GM19328 (cell line): ENCODE data around the gene LHCGR.
"Not testable (repeated sequence)": the region's sequence is repeated elsewhere in the genome, so short reads cannot be mapped to it uniquely, and the experiment has no call there.

Experiments
- ATAC-seq: cut with Tn5 transposase; IDR thresholded peaks from one replicate; pipeline ENCODE4 v1.9.1; 2021; ENCODE audit warnings: mild to moderate bottlenecking, moderate library complexity; ENCODE audit not compliant: unreplicated experiment

The LHCGR gene

GRCh38 chr2:48713647-48714046 lies 41.9 kb downstream of the LHCGR start:
- no peak for ATAC-seq

DNA sequence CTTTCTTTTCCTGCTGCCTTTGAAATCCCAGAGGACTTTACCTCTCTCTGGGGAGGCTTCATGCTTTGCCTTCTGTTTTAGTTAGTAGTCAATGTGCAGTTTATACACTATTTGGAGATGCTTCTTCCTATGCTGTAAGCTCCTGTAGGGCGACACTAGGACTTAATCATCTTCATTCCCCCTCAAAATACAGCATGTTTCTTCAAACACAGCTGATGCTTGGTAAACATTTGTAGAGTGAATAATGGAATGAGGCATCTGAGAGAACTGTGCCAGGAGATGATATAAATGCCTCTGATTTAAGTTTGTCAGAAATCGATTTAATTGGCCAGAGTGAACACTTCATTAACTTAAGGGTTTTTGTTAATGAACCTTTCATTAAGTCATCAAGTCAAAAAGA lies 43.4 kb downstream of the LHCGR start:
- no peak for ATAC-seq

DNA sequence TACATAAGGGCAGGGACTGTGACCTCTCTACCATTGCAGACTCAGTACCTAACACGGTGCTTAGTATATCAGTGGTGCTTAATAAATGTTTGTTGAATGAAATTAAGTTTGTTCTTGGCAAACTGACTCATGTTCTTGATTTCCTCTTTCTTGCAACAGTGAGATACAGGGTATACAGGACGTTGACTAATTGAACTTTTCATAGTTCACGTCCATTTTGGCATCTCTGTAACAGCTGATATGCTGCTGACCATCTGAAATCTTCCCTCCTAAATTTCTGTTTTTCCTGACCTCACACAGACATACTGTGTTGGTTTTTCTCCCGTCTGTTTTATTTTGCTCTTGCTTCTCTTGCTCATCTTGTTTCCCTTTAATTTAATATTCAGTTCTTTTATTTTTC lies 44.2 kb downstream of the LHCGR start:
- ATAC-seq: no peak

- ATAC-seq: no peak
Measured at GRCh38 chr2:48709096-48710034, 46.2 kb downstream of the LHCGR start.

DNA sequence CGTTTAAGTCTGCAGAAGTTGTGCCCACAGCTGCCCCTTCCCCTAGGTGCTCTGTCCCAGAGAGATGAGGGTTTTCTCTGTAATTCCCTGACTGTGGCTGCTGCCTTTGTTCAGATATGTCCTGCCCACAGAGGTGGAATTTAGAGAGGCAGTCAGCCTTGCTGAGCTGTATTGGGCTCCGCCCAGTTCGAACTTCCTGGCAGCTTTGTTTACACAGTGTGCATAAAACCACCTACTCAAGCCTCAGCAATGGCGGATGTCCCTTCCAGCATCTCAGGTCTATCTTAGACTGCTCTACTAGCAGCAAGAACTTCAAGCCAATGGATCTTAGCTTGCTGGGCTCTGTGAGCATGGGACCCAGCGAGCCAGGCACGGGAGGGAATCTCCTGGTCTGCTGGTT lies 48.1 kb downstream of the LHCGR start:
- no peak for ATAC-seq

- not testable (repeated sequence) for ATAC-seq
Measured at GRCh38 chr2:48703621-48704020, 51.9 kb downstream of the LHCGR start.

DNA sequence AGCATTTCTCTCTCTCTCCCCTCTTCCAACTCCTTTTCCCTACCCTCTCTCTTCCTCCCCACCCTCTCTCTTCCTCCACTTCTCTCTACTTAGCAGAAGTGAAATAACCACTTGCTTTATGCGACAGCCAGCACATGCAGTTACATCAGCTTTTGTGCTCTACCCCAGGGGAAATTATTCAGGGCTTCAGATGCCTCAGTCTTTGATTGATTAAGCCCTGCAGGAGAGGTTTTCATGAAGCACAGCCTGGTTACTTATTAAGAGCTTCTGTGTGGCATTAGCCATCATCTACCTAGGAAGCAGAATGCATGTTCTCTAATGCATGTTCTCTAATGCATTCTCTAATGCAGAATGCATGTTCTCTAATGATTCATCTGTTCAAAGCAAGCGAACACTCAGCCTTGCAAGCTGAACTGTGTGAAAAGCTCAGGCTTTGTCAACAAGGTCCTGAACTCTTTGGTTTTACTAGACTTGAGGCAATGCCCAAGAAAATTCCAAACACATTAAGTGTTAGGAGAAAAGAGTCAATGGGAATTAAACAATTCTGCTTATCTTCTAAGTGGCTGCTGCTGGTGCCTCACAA lies 56.1 kb downstream of the LHCGR start:
- no peak for ATAC-seq

GRCh38 chr2:48696881-48697280 lies 58.6 kb downstream of the LHCGR start:
- ATAC-seq: no peak

DNA sequence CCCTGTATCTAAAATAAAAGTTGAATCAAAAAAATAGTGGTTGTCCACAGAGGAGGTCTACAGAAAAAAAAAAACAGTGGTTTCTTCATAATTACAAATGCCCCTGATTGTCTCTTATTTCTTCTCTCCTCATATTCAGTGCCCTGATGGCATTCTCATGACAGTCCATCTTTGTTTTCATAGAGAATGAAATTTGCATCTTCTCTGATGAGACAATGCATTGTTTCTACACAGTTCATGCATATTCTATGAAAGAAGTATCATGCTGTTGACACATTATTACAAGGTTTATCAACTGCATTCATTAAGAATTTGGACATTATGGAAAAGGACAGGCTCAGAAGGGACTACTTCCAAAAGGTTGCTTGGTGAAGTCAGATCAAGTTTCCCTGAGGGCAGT lies 59.5 kb downstream of the LHCGR start:
- no peak for ATAC-seq

- ATAC-seq: no peak
Measured at GRCh38 chr2:48694149-48694548, 61.4 kb downstream of the LHCGR start.

DNA sequence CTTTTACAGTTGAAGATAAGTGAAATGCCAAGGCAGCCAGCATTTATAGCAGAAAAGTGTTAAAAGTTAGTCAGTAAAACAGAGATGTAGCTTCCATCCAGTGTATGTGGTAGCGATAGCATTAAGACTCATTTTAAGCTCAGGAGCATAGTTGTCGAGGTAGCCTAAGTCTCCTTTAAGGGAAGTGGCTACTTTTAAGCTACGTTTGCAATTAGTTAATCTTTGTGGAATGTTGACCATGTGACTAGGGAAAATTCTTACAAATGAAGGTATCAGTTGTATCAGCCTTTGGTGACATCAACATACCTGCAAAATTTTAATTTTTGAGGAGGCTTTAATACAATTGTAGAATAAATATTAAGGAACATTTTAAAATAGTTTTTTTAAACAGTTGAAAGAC lies 61.9 kb downstream of the LHCGR start:
- no peak for ATAC-seq

DNA sequence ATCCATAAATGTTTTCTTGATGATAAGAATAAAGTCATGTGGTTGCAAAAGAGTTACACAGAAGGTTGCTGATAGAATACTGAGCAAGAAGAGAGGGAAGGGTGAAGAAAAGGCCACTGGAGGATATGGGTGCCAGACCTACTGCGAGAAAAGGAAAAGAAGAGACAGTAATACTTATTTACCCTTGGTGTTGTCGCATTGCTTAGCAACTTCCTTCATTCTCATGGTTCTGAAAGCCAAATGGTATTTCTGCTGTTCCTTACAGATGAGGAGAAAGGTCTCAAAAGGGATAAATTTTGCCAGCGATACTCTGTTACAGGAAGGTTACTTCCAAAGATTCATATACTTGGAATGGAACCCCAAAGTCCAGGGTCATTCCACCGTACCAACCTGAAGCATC lies 62.5 kb downstream of the LHCGR start:
- no peak for ATAC-seq

DNA sequence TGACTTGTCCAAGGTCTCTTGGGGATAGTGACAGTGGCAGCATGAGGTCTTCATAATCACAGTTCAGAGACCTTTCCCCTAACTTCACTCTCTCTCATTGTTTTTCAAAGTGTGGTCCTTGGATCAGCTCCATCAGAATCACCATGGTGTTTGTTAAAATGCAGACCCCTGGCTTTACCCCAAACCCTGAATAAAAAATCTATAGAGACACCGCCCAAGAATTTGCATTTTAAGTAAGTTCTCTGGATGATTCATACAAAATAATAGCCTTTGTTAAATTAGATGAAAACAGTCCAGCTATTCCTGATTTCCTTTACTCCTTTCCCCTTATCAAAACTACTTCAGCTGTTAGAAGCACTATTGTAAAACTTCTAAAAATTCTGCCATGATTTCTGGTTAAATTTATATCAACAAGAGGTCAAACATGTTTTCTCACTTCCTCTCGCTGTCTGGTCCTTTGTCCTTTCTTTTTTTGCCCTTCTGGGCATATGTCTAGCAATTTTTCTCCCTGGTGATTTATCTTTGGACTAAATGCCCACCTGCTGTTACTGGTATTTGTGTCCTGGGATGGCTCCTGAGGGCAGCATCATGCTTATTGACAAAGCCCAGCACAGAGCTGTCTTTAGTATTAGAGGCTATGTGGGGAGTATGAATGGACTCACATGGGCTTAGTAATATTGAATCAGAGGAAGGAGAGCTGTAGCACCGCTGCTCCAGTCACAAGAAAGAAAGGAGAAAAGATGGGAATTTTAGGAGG lies 63.4 kb downstream of the LHCGR start:
- ATAC-seq: no peak

- ATAC-seq: no peak
Measured at GRCh38 chr2:48685126-48685525, 70.4 kb downstream of the LHCGR start.

GRCh38 chr2:48677450-48677849 lies 78.1 kb downstream of the LHCGR start:
- no peak for ATAC-seq

DNA sequence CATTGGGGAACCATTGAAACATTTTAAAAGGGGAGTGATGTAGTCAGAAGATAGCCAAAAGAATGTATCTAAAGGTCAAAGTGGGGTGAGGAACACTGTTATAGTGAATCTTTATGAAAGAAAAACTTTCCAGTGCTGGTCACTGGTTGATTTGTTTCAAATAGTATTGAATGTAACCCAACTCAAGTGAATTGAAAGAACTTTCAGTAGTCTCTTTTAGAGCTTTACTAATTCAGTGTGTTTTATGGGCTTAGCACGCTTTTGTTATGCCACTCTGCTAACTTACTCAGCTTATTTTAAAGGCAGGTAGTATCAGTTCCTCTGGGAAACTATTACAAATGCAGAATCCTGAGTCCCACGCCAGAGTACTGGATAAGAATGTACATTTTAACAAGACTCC lies 80.6 kb downstream of the LHCGR start:
- ATAC-seq: no peak

DNA sequence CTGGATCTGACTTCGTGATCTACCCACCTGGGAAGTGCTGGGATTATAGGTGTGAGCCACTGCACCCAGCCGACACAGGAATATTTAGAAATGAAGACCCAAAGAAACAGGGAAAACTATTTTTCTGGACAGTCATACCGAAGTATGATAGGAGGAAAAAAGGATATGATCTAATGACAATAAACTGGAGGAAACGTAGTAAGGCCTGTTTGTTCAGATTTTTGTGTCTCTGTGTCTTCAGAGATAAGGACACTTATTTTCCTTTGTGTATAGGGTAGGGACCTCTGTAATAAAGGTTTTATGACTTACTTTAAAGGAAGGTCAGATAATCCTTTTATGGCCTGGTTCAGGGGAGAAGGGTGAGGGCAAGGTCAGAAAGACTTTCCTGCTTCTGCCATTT lies 81.9 kb downstream of the LHCGR start:
- no peak for ATAC-seq

DNA sequence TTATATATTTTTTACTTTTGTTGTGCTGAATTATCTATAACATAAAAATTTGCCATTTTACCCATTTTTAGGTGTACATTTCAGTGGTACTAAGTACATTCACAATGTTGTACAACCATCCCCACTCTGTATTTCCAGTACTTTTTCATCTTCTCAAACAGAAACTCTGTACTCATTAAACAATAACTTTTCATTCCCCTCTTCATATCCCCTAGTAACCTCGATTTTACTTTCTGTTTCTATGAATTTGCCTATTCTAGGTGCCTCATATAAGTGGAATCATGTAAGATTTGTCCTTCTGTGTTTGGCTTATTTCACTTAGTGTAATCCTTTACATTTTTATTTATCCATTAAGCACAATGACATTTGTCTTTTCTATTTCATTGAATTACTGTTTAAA lies 86.5 kb downstream of the LHCGR start:
- ATAC-seq: no peak

DNA sequence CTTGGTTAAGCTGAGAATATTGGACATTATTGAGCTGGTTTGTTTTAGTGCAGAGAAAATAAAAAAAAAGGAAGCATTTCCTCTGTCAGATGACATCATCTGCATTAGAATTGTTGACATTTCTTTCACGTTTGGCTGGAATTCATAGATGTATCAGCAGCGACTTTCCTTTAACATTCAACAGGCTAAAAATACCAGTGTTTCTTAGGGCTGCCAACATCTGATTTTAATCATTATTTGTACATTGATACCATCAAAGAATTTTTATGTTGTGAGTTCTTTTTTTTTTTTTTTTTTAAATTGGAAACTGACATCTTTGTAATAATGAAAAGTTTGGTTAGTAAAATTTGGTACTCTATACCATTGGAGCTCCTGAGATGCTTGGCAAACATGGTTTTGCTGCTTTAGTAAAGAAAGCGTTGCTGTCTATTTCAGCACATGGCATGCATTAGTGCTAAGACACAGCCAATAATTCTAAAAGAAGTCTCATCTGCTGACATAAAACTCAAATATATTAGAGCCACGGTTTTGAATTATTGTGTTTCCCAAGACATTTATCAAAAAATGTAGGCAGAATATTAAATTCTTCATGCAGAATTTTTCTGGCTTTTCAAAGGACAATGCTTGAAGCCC lies 104.2 kb downstream of the LHCGR start:
- ATAC-seq: no peak

- ATAC-seq: no peak
Measured at GRCh38 chr2:48638261-48638660, 117.3 kb downstream of the LHCGR start.
